T-helper 2 cell (primary cell): ENCODE data around the gene TCHHL1.
"Not testable (repeated sequence)": the region's sequence is repeated elsewhere in the genome, so short reads cannot be mapped to it uniquely, and the experiment has no call there.

Experiments used
- DNase-seq, 5 experiments: peaks; one replicate each; pipeline versions ENCODE4 v3.0.0 to v3.0.0-alpha.2; 2012 to 2022

The TCHHL1 gene

DNA sequence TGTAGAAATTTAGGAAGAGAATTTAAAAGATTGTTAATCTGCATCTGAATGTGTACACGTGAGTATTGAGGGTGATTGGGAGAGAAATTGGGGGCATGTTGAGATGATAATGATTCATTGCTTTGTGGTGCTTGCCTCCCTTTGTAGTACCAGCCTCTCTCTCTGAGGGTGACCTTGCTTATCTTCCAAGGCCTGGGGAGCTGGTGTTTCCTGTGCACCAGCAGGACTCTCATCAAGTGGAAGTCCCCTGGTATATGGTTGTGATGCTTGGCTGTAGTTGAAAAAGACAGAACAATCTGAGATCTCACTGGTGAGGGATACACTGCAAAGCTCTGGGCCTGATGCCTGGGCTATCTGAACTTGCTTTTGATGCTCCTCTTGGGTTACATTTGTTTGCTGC is 4.0 kb downstream of the TCHHL1 start:
- DNase-seq, result no peak

DNA sequence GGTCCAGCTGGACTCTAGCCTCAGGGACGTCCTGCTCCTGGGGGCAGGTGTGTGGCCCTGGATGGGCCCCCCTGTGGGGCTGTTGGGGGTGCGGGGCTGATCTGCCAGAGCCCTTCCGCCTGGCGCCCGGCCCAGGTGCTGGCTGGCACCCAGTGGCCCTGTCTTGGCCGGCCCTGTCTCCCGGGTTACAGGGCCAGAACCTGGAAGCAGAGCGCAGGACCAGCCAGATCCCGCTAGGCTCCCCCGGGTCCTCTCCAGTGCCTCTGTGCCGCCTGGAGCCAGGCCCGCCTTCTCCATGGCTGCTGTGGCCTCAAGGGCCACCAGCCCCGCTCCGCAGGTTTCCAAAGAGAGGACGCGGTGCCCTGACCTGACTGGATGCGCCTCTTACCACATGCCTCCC is 7.8 kb downstream of the TCHHL1 start:
- DNase-seq, result not testable (repeated sequence)

DNA sequence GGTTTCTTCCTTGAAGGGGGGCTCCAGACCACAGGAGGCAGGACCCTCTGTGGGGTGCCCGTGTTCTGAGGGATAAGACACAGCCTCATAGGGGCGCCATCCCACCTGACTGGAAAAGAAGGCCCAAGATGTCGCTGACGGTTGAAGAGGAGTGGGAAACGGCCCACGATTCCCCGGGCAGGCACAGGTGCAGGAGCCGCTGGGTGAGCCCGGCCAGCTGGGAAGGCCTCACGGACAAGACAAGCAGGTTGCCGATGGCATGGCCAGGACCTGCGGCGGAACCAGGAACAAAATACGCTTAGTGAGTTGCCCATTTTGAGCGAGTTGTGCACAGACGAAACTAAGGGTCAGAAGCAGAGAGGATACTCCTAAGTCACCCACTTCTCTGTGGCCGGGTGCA is 8.4 kb downstream of the TCHHL1 start:
- DNase-seq, result not testable (repeated sequence)

DNA sequence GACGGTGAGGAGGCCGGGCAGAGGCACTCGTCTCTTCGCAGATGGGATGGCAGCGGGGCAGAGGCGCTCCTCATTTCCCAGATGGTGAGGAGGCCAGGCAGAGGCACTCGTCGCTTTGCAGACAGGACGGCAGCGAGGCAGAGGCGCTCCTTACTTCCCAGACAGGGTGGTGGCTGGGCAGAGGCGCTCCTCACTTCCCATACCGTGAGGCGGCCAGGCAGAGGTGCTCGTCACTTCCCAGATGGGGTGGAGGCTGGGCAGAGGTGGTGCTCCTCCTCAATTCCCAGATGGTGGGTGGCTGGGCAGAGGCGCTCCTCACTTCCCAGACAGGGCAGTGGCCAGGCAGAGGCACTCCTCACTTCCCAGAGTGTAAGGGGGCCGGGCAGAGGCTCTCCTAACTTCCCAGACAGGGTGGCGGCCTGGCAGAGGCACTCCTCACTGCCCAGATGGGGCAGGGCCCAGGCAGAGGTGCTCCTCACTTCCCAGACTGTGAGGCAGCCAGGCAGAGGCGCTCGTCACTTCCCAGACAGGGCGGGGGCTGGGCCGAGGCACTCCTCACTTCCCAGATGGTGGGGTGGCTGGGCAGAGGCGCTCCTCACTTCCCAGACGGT is 9.9 kb downstream of the TCHHL1 start:
- no peak for DNase-seq

DNA sequence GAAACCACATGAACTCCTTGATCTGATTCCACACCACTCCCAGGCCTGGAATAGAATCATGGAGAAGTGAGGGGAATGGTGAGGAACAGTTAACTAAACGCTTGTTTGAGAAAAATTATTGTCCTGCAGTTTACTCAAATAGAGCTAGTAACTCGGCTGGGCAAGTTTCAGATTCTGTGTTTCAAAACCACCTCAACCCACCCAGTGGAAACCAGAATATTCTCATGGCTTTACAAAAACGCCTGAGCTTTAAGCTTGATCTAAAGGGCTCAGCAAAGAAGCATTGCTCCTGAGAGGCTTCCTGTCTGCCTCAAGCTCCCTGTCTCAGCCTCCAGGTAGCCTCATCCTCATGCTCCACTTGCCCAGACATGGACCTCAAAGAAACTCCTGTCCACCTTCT is 16.6 kb downstream of the TCHHL1 start:
- DNase-seq, result no peak

DNA sequence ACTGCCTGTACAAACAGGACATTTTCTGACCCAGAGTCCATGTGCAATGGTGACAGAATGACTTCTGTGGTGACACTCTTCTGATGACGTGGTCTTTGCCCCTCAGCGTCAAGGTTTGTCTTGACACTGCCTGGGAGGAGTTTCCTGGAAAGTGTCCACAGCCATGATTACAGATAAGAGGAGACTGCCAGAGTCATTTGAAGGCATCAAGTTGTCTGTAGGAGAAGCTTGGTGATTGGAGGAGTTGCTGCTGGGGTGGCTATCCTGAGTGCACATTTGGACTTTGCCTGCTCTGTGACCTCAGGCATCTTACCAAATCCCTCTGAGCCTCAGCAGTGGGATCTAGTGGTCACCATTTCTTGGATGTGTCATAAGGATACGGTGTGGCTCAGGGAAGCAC is 17.7 kb downstream of the TCHHL1 start:
- no peak for DNase-seq

DNA sequence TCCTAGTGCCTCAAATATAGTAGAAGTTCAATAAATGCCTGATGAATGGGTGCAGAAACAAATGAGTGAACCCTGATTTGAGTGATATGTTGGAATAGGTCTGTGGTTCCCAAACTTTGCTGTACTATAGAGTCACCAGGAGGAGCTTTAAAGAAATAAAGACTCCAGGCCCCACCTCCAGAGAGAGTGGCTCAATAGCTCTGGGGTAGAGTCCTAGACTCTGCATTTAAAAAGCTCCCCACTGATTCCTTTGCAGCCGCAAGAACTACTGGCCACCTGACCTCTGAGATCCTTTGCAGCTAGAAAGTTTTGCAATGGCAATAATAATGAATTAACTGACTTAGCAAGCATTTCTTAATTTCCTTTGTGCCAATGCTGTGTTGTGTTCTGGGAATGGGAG is 20.9 kb downstream of the TCHHL1 start:
- DNase-seq, result no peak

DNA sequence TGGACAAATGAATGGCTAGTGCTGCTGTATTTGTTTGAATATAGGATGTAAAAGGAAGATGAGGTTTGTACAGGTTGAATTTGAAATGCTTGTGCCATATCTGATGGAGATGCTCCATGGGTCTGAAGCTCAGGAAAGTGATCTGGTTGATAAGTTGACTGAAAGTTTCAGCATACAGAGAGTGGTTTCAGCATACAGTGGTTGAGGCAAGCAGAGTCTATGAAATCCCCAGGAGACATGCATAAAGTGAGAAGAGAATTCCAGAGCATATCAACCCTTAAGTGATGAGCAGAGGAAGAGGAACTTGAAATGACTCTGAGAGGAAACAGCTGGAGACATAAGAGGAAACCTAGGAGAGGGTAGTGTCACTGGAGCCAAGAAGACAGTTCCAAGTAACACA is 21.7 kb downstream of the TCHHL1 start:
- DNase-seq, result no peak

DNA sequence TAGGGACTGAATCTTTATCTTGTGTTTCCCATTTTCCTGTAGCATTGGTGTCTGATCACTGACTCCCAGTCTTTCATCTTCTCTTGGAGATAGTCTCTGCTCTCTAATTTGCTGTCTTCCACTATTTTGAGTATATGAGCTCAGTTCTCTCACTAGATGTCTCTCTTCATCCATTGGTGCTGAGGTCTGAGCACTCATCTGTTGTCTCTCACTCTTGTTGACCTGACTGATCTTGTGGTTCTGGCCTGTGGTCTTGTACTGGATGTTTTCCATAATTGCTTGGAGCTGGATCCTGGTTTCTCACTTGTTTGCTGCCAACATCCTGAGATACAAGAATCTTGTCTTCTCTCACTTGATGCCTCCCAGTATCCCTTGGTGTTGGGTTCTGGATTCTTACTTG is 26.9 kb downstream of the TCHHL1 start:
- DNase-seq, result no peak

DNA sequence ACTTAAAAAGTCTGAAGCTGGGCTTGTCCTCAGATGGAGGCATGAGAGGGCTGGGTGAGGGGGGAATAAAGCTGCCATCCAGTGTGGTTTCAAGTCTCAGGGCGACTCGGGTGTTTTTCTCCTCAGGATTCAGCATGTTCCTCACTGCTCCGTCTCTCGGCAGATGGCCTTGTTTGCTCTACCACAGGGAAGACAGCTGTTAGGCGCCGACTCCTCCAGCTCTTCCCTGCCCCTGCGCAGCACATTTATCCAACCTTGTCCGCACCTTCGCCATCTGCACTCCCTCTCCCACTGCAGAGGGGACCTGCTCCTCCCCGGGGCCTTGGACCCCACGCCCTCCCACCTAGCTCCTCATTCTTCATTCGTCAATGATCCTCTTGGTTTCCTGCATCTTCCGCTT is 35.5 kb downstream of the TCHHL1 start:
- DNase-seq, result no peak

DNA sequence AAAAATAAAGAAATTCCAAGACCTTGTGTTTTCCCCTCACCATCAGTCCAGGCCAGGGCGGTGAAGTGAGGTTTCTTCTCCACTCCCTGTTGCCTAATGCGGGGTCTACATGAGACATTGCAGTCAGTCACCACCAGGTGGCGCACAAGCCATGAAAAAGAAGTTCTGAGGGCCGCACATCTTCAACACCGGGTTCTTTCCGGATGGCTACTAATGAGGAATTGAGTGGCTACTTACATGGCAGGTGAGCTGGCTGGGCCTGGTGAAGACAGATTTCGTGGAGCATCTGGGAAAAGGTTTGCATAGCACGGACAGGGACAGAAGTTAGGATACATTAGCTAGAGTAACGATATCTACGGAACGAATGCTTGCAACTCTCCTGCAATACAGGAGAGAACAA is 36.3 kb downstream of the TCHHL1 start:
- peak; percentile 59 to 76 (median 72) for DNase-seq

DNA sequence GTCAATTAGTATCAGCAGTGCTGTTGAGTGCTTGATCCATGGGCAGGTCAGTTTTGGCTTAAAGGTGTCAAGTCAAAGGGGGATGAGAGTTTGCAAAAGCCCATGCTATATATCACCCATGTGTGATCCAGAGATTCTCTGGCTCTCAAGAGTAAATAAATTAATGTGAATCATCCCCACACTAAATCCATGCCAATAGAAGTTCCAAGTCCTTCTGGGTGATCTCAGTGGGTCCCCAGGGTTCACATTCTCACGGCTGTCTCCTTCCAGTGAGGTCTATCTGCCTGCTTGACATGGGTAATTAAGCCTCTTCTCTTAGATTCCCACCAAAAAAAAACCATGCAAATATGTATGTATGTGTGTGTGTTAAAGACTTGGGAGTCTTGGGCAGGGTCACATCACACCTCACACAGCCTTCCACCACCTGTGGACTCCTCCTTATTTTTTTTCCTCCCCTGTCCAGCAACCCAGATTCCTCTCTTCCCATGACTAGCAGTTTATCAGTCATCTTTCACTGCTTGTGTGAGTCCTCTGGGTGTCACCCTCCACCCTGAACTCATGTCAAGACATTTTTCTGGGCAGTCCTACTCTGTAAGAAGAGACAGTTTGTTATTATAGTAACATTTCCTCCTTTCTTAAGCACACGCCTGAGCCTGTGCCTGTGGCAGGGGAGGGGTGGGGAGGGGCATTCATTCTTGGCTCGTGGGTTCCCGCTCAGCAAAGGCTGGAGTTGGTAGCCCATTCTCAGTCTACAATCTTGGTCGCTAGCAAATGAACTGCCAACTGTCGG is 37.8 kb downstream of the TCHHL1 start:
- DNase-seq, result no peak

DNA sequence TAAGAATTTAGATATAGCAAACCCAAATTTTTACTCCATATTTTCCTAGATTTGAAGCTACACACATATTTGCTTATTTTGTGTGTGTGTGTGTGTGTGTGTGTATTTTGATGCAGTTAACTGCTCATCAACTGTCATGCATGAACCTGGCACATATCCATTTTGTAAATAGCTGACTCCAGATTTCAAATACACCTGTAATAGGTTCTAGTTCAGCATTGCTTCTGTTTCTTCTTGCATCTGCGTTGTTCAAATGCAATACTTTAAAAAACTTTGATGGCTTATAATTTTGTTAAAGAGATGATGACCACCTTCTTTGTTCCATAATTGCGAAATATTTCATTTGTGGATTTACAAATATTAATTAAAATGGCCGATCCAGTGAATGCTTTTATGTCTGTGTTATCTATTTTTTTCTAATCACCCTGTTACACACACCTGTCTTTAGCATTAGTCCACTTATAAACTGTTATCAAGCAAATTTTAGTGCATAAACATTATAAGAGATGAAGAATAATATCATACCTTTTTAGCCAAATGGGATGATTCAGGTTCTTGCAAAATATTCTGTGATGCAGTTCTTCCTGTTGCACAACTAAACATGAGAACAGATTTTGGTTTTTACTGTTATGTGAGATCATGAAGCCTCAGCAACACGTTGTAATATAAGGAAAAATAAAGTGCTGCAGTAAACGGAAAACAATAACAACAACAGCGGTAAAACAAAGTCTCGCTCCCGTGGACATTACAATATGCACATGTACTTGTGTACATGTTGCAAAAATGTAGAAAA is 39.4 kb downstream of the TCHHL1 start:
- DNase-seq, result no peak

DNA sequence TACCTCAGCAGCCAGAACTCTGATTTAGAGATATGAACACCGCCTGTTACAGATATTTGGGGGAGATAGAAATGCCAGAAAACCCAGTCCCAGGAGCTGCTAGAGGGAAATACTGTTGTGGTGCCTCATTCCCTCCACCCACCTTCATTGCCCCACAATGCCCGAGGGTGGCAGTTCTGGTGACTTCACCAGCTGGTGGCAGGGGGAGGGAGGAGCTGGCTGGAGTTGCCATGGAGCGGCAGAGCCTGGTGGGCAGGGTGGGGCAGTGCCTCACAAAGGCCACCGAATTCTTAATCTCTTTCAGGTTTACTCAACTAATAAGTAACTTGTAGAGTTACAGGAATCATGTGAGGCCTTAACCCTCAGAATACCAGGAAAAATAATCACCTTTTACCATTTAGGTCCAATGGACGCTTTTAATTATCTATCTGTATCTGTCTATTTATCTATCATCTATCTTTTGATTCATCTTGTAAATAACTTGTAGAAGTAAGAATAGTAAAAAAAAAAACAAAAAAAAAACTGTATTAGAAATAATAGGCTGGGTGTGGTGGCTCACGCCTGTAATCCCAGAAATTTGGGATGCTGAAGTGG is 40.4 kb downstream of the TCHHL1 start:
- peak in 4 of 5 experiments; percentile 15 to 82 (median 29) for DNase-seq

DNA sequence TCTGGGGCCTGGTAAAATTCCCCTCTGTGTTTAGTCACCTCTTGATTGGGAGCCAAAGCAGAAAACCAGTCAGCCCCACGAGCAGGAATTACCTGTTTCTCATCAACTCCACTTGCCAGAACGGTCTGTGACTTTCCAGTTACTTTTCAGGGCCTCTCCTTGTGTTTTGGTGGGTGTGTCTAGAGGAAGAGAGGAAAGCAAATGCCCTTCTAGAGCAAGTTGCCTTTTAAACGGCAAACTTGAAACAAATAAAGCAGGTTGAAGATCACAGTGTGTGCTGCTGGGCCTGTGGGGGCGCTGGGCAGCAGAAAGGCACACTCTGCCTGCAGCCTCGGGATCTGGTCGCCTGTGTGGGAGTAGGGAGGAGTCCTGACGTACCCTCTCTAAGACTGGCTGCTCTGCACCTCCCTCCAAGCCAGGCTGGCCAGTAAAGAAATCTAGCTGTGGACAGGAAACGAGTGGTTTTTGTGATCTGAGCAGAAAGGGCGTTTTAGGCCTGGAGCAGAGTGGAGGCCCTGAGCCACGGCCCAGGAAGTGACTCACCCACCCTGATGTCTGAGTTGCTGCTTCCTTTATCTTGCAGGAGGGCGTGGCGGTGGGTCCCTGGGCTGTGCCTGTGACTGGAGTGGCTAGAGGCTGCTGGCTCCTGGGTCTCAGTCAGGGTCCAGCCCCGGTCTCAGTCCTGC is 41.0 kb downstream of the TCHHL1 start:
- DNase-seq, result peak; percentile 55 to 98 (median 73)

DNA sequence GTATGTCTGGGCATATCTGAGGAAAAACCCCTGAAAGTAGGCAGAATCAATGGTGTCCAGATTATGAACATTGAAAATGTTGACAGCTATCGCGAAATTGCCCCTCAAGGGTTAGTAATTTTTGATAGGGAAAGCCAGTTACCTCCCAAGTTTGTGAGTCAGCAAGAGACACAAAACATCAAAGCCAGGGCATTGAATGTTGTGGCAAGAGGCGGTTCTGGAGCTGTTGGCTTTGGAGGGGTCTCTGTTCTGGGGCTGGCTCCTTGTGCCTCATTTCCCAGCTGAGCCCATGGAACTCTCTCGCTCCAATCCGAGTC is 41.5 kb downstream of the TCHHL1 start:
- no peak for DNase-seq

DNA sequence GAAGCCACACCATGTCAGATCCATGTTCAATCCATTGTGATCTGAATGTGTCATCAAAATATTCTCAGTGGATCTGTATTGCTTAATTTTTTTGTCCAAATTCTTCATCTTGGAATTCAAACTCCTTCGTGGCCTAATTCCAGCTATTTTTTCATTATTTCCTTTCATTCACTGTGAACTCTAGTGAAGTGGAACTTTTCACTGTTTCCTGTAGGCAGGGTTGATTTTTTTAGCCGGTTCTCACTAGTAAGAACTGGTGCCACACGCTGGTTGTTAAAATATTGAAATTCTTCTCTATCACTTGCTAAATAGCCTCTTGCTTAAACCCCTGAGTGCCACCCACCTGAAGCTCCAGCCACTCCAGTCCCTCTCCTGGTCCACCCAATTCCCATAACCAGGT is 44.5 kb downstream of the TCHHL1 start:
- no peak for DNase-seq

DNA sequence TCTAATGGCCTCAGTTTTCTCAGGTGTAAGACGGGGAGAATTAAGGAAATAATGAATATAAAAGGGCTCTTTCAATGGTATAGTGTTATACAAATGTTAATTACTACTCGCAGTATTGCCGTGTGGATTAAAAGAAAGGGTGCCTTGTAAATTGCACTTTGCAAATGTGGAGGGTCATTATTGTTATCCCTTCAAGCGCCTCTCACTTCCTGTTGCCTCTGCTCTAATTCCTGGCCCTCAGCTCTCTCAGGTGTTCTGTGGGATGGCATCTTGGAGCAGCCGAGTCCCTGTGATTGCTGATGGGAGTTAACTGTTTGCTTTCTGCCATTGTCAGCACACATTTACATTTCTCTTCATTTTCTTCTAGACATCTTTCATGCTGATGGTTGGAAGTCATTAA is 45.0 kb downstream of the TCHHL1 start:
- no peak for DNase-seq

DNA sequence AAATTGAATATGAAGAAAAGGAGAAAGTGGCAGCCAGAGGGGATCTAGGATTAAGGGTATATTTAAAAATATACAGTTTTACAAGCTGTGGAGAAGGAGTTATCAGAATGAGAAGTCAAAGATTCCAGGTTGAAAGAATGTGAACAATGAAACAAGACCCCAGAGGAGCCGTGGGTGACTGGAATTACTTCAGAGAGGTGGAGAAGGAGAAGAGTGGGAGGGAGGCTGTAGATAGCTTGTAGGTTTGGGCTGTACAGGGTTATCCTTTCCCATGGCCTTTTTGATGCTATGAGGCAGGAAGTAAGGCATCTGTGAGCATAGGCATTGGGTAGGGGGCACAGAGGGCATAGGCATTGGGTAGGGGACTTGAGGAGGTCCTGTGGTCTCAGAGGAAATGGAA is 46.8 kb downstream of the TCHHL1 start:
- DNase-seq, result no peak

DNA sequence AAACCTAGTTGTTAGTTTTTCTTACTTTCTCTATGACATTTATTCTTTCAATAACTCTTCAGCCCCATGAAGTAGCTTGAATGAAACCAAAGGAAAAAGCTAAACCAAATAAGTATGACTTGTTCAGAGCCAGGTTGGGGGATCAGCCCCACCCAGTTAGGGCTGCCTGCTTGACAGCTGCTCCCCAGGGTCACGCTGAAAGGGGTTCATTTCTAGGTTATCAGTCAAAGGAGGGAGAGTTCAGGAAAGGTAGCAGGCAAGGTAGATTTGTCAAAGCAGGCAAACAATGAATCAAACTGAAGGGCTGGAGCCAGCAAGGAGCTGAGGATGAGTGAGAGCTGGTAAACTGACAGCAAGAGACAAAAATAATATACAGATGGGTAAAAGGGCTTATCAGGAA is 49.0 kb downstream of the TCHHL1 start:
- DNase-seq, result no peak

DNA sequence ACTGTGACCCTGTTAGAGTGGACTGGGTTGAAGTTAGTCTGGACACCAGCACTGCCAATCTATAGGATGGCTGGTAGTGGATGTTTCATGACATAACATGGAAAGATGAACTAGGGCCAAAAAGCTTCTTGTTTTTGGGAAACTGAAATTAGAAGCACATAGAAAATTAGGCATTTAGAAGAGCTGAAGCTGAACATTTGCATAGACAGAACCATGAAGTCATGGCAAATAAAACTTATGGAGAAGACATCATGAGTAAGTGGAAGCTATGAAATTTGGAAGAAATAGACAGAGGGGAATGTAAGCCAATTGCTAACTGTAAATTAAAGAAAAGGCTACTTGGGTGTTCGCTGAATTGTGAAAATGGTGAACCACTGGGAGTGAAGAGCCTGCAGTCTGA is 49.4 kb downstream of the TCHHL1 start:
- DNase-seq, result no peak

DNA sequence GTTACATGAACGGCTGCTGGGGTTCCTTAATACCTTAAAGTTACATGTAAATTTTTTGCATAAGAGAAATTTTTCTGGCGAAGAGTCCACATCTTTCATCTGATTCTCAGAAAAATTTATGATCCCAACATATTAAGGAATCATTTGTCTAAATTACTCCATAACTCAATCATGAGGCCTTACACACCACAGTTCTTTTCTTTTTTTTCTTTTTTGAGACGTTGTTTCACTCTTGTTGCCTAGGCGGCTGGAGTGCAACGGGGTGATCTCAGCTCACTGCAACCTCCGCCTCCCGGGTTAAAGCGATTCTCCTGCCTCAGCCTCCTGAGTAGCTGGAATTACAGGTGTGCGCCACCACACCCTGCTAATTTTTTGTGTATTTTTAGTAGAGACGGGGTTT is 50.0 kb downstream of the TCHHL1 start:
- DNase-seq, result no peak
